Psoas muscle (tissue), 8 donors: ENCODE measurements around the gene CCDC88C. TPM values are rescaled to one million over a fixed set of nuclear protein-coding genes. Genes with fewer than 3 reads are reported as not detected.
A peak's percentile ranks its signal among the peaks of the same experiment; 100 is the strongest.

ENCODE experiments used
- ATAC-seq, 4 donors: fragments of 200-7000 bp; cut with Tn5 transposase; one replicate each; pipeline ENCODE4 v1.9.1; 2020; ENCODE audit warnings: moderate library complexity in 3 of 4, mild to moderate bottlenecking in 2 of 4
- DNase-seq, 2 donors: peaks; one replicate each; pipeline ENCODE4 v3.0.0-alpha.2; 2020
- H3K27ac ChIP-seq: fragments of 200-600 bp; one replicate; pipeline ENCODE4 v1.8.0; 2022
- H3K27me3 ChIP-seq, 3 donors: fragments of 200-600 bp in 1 of 3; one replicate each; pipeline versions ENCODE4 v1.6.1 to v1.8.0; 2013 to 2022; ENCODE audit warnings: low read length in 2 of 3, mild to moderate bottlenecking in 2 of 3, moderate library complexity in 1 of 3; ENCODE audit not compliant: insufficient read depth in 3 of 3
- H3K36me3 ChIP-seq, 2 donors: fragments of 200-600 bp in 1 of 2; one replicate each; pipeline versions ENCODE4 v1.6.1 to v1.8.0; 2013 to 2022; ENCODE audit warnings: low read depth in 1 of 2, mild to moderate bottlenecking in 1 of 2, moderate library complexity in 1 of 2; ENCODE audit not compliant: insufficient read depth in 1 of 2
- H3K4me1 ChIP-seq: fragments of 200-600 bp; one replicate; pipeline ENCODE4 v1.8.0; 2022
- H3K4me3 ChIP-seq: fragments of 200-600 bp; one replicate; pipeline ENCODE4 v1.8.0; 2022; ENCODE audit warnings: mild to moderate bottlenecking
- H3K9me3 ChIP-seq: fragments of 200-600 bp; one replicate; pipeline ENCODE4 v1.8.0; 2022
- WGBS, 3 donors: extraction: QIAGEN DNeasy Blood & Tissue Kit; methylation state at CpG; one replicate each; pipeline versions ENCODE4 v1.1.6 to v1.1.7; 2013; 5-methylcytosine and 5-hydroxymethylcytosine counted together
- intact Hi-C, 2 donors: fragments of 100-400 bp; cut with DNase I; formaldehyde crosslinking; loops; one replicate each; pipeline versions ENCODE4 v1.11.0 to v1.14.2; 2022
- polyA plus RNA-seq, 3 donors: library from polyadenylated mRNA; stranded (reverse); fragments of 200-250 nt; gene quantifications; one replicate each; pipeline ENCODE4 v1.2.3, GENCODE V29; 2013
- total RNA-seq, 4 donors: library from RNA; stranded (reverse); fragmentation: NEBNext Ultra II Directional in 2 of 4; extraction: Animal tissue kit (Norgen Biotek cat#: 25700) in 2 of 4; gene quantifications; one replicate each; pipeline versions ENCODE4 v1.2.1 to v1.2.4, GENCODE V29; 2021 to 2023
- TF ChIP-seq, protein P1 (sequence below): fragments of 200-600 bp; IDR thresholded peaks from one replicate; pipeline ENCODE4 v1.8.0; 2022; ENCODE audit warnings: antibody characterized with exemption
- donor health status: healthy with polysubstance abuse.
- donor health status: DM: no; HTN: no; CAD: no; lungs with moderate emphysema.
- donor health status: Bipolar disorder and iron deficiency.
- donor health status: healthy.
- donor health status: DM: yes; HTN: yes; CAD: no.
- donor health status: DM: no; HTN: no; CAD: no.
- donor health status: DM: no; HTN: no; CAD: no.
- donor health status: DM: yes; HTN: yes; CAD: no.

CCDC88C gene
- total and polyA plus RNA-seq, 7 donors, result 0.49 to 3.9 (median 2.4) TPM

DNA sequence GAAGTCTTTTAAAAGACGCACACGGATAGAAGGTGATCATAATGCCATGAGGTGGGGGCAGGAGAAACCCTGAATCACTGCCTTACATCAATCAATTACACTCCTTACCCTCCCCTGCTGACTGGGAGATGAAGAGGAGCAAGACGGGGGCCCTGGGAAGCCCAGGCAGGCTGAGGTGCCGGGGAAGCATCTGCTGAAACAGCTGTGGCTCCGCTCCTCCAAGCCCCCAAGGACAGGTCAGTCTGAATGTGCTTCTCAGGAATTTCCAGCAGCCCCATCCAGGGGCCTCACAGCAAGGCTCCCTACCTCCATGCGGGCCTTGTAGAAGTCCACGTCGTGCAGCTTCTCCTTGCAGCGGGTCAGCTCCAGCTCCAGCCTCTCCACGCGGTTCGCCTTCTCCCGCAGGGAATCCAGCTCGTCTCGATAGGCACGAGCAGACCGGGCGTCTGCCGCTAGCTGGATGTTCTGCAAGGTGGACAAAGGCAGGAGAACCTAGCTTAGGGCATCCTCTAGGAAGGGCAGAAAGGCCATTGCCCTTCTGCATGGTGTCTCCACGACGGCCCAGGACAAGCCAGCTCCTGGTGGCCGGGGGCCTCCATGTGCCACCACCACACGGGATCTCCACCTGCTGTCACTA is 79.8 kb downstream of the CCDC88C start:
- H3K9me3 ChIP-seq, result no peaks in the 10 kb centered on the region
- H3K27me3 ChIP-seq, result no peaks in the 10 kb centered on the region
- H3K36me3 ChIP-seq, result no peaks in the 10 kb centered on the region
- H3K27ac ChIP-seq, result no peak overlapping the region
- TF ChIP-seq, protein P1, sequence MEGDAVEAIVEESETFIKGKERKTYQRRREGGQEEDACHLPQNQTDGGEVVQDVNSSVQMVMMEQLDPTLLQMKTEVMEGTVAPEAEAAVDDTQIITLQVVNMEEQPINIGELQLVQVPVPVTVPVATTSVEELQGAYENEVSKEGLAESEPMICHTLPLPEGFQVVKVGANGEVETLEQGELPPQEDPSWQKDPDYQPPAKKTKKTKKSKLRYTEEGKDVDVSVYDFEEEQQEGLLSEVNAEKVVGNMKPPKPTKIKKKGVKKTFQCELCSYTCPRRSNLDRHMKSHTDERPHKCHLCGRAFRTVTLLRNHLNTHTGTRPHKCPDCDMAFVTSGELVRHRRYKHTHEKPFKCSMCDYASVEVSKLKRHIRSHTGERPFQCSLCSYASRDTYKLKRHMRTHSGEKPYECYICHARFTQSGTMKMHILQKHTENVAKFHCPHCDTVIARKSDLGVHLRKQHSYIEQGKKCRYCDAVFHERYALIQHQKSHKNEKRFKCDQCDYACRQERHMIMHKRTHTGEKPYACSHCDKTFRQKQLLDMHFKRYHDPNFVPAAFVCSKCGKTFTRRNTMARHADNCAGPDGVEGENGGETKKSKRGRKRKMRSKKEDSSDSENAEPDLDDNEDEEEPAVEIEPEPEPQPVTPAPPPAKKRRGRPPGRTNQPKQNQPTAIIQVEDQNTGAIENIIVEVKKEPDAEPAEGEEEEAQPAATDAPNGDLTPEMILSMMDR, result no peak
- ATAC-seq, result no peak
- DNase-seq, result no peak
- no peaks in the 10 kb centered on the region for H3K4me1 ChIP-seq
- intact Hi-C loops, result no loop called here
- WGBS, 3 donors, result 78 to 86% (median 84%) methylated on average over 23 of the region's 23 CpGs
- H3K4me3 ChIP-seq, result no peak overlapping the region

DNA sequence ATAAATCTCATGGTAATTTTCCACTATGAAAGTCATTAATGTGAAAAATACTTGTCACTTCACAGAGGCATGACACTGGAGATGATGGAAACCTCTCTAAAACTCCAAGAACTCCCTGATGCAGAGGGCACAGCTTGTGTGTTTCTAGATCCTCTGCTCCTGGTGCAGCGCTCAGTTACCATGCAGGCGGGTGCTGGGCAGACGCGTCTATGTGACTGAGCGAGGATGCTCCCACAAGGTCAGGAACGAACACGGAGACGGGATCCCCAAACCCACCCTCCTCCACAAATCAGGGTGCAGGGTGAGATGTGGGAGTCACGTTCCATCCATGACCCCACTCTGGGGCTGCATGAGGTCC is 81.5 kb downstream of the CCDC88C start:
- H3K9me3 ChIP-seq, result no peaks in the 10 kb centered on the region
- DNase-seq (peak in 1 of 2 donors; percentile 6), ATAC-seq (no peak)
- intact Hi-C loops, result no loop called here
- TF ChIP-seq, protein P1, result no peak
- H3K4me1 ChIP-seq, result no peaks in the 10 kb centered on the region
- no peaks in the 10 kb centered on the region for H3K36me3 ChIP-seq
- no peak overlapping the region for H3K4me3 ChIP-seq
- H3K27ac ChIP-seq, result no peak overlapping the region
- no peaks in the 10 kb centered on the region for H3K27me3 ChIP-seq
- 91 to 95% (median 93%) methylated on average over 9 of the region's 9 CpGs for WGBS, 3 donors

DNA sequence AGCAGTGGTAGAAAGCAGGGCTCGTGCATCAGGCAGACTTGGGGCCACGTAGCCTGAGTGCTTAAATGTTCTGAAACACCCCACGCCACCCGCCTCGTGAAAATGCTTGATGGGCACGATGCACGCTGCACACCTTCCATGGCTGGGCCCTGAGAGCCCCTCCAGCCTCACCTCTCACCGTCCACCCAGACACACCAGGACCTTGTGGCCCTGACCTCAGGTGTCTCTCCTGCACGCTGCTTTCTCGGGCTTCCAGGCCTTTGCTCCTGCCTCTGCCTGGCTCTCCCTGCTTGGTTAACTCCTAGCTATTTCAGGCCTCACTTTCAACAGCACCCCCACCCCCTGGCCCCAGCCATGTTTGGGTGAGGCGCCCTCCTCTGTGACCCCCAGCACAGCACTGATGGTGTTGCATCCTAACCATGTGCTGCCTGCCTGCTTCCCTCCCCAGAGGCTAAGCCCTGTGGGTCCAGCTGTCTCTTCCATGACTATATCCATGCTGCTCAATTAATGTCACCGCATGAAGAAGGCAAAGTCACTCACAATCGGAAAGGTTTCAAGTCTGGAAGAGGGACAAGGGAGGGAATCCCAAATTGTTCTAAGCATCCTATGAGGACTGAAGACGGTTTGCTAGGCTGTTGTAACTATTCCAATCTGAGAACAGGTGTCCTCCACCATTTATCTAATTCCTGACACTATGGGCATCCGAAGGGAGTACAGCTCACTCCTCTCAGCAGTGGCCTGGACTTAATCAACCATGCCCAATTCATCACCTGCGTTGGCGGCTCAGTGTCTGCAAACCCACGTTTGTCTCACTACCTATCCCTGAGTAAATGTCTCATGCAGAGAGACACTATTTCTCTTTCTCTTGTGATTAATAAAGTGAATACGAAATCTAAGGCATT is 82.2 kb downstream of the CCDC88C start:
- ATAC-seq (no peak), DNase-seq (peak in 1 of 2 donors; percentile 19)
- Histone ChIP-seq H3K4me1 (no peaks in the 10 kb centered on the region), H3K36me3 (no peaks in the 10 kb centered on the region), H3K27me3 (no peaks in the 10 kb centered on the region), H3K27ac (no peak overlapping the region), H3K4me3 (no peak overlapping the region), H3K9me3 (no peaks in the 10 kb centered on the region)
- TF ChIP-seq, protein P1, result no peak
- 79 to 85% (median 80%) methylated on average over 19 of the region's 19 CpGs for WGBS, 3 donors
- intact Hi-C loops, result no loop called here

DNA sequence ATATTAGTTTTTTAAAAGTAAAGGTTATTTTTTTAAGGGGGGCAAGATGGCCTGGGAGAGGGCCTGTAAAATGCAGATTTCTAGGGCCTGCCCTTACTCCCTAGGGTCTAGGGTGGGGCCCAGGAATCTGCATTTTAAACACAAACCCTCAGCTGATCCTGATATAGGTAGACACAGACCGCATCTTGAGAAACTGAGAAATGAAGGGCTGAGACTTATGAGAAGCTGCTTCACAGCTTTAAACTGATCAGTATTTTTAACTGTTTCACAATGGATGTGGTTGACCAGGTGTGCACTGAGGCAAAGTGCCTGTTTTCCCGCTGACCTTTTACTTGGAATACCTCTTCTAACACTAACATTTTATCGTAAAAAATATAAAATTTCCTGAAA is 84.0 kb downstream of the CCDC88C start:
- DNase-seq, result no peak
- Histone ChIP-seq H3K4me1 (no peaks in the 10 kb centered on the region), H3K9me3 (no peaks in the 10 kb centered on the region), H3K27ac (no peak overlapping the region), H3K4me3 (no peak overlapping the region), H3K27me3 (no peaks in the 10 kb centered on the region), H3K36me3 (no peaks in the 10 kb centered on the region)
- ATAC-seq, result no peak
- WGBS, 3 donors, result 92 to 98% (median 93%) methylated on average over 3 of the region's 3 CpGs
- TF ChIP-seq, protein P1, result no peak
- intact Hi-C loops, result no loop called here
